SH-SY5Y (cell line): ENCODE measurements around the gene ENTPD2.

Experiments
- GATA2 ChIP-seq: IDR thresholded peaks from 2 replicates; pipeline ENCODE4 v1.6.1; 2011; ENCODE audit warnings: mild to moderate bottlenecking, low read depth, low read length
- GATA3 ChIP-seq: IDR thresholded peaks from 2 replicates; pipeline ENCODE4 v1.6.1; 2011; ENCODE audit warnings: low read depth, mild to moderate bottlenecking, low read length, moderate library complexity

GRCh38 chr9:137021568-137021978 is 32.3 kb downstream of the ENTPD2 start:
- TF ChIP-seq GATA2 (no peak), GATA3 (no peak)
